Muscle of back (tissue), 11 donors: ENCODE results near the gene TOP1. TPM values are rescaled to one million over a fixed set of nuclear protein-coding genes. Genes with fewer than 3 reads are reported as not detected.
"Not testable (repeated sequence)": the region's sequence is repeated elsewhere in the genome, so short reads cannot be mapped to it uniquely, and the experiment has no call there.

Experiments
- DNase-seq, 3 donors: peaks; one replicate each; pipeline versions ENCODE4 v3.0.0 to v3.0.0-alpha.2; 2013
- polyA plus RNA-seq, 10 donors: library from polyadenylated mRNA; unstranded; fragments of 120-200 nt; gene quantifications; one replicate each; pipeline ENCODE4 v1.2.1, GENCODE V29; 2013; ENCODE audit not compliant: insufficient read length in 10 of 10

The TOP1 gene
- polyA plus RNA-seq, 10 donors = 49.4 to 70.1 (median 55.7) TPM

DNA sequence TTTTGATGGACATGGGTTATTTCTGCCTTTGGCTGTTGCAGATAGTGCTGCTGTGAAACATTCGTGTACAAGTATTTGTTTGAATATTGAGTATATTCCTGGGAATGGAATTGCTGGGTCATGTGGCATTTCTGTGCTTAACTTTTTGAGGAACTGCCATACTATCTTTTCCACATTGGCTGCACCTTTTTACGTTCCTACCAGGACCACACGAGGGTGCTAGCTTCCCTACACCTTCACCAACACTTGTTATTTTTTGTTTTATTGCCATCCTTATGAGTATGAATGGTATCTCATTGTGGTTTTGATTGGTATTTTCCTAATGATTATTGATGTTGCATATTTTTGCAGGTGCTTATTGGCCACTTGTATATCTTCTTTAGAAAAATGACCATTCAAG lies 60.9 kb downstream of the TOP1 start:
- DNase-seq = no peak

DNA sequence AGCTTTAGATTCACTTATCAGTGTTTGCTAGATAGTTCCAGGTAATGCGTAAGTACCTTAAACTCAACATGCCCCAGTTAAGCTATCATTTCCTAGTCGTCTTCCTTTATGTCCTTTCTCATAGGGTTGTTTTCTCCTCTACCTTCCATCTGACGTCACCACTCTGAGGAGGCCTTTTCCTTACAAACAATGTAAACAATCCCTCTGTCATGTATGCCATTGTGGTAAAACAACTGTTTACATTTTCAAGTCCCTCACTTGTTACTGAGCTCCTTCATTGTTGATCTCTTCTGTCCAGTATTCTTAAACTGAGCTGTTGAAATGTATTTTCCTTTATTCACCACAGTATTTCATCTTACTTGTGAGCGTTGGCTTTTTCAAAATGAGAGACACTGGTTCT lies 63.3 kb downstream of the TOP1 start:
- DNase-seq = no peak

DNA sequence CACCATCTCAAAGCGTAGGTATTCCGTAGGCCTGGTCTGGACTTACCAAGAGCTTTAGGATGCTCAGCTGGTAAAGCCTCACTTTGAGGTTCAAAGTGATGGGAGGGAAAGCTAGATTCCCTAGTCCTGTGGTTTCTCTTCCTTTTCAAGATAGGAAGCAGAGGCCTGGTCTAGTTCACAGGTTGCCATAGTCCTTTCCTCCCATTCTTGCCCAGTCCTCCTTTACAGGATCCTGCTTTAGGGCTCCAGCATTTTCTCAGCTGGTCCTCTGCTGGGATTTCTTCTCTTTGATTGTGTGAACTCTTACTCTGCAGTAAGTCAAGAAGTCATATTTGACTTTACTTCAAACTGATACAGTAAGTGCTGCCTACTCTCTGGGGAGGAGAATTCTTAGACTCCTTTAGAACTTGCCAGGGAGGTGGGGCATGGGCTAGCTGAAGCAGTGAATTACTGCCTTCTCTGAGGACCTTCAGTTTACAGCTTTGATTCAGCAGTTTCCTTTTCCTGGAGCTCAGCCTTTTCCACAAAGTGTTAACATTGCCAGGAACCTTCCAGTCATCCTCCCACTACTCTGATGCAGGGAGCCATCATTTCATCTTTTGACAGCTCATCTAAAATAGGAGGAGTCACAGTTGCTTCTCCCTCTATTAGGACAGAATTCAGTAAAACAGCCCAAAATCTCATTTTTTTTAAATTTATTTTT lies 65.9 kb downstream of the TOP1 start:
- peak in 1 of 3 donors; percentile 31 for DNase-seq

DNA sequence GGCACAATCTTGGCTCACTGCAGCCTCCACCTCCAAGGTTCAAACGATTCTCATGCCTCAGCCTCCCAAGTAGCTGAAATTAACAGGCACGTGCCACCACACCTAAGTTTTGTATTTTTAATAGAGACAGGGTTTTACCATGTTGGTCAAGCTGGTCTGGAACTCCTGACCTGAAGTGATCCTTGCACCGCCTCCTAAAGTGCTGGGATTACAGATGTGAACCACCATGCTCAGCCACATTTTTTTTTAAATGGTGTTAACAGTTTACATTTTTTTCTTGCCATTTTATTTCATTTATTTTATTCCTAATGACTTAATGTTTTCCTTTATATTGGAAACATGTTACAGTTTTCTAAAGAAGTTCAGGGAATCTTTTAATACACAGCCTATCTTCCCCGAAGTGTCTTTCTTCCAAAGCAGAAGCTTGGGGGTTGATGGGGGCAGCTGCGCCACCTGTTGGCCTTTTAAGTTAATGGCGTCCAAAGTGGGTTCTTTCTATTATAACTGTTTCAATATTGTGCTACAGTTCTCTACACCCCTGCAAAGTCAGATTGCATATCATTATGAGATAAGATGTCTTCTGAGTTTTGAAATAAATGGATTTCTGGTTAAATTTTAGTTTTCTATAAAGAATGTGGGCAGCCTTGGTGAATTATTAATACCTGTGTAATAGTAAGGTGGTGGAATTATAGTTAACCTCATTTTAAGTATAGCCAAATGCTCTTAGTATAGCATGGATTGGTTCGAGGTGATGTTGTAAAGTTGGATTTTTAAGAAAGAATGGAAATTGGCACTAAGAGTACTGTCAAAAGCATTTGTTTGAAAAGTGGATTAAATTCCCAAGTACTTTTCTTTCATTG lies 66.7 kb downstream of the TOP1 start:
- peak; percentile 52 to 81 (median 71) for DNase-seq

DNA sequence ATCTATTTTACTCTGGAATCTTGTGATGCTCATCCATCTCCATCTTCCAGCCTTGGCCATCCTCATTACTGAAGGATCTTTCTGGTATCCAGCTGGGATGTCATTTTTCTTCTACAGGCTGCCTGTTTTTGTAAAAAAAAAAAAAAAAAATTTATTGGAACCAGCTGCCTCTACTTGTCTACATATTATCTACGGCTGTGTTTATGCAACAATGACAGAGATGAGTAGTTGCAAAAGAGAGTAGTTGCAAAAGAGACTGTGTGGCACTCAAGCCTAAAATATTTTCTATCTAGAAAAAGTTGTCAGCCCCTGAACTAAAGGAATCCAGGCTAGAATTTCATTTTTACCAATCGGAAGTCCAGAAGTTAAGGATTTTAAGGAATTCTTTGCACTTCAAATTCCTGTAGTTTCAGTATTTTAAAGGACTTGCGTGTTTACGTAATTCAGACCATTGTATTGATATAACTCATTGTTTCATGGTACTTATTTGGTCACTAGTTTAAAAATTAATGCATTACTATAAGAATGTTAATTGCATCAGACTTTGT lies 70.2 kb downstream of the TOP1 start:
- DNase-seq = peak in 1 of 3 donors; percentile 20

DNA sequence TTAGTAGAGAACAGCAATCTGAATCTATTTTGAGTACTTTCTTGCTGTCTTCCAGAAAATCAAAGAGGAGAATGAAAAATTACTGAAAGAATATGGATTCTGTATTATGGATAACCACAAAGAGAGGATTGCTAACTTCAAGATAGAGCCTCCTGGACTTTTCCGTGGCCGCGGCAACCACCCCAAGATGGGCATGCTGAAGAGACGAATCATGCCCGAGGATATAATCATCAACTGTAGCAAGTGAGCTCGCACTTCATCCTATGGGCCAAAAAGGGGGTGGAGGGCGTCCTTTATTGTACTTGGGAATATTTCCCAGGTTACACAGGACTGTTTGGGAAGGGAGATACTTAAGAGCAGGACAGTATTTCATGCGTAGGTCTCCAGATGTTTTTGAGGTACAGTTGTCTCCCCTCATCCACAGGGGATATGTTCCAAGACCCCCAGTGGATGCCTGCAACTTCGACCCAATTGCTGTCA lies 71.4 kb downstream of the TOP1 start:
- no peak for DNase-seq

GRCh38 chr20:41101660-41102059 lies 73.0 kb downstream of the TOP1 start:
- no peak for DNase-seq

- no peak for DNase-seq
These were observed 79.9 kb downstream of the TOP1 start for GRCh38 chr20:41108531-41108930.

GRCh38 chr20:41110012-41110411 lies 81.4 kb downstream of the TOP1 start:
- DNase-seq = no peak

DNA sequence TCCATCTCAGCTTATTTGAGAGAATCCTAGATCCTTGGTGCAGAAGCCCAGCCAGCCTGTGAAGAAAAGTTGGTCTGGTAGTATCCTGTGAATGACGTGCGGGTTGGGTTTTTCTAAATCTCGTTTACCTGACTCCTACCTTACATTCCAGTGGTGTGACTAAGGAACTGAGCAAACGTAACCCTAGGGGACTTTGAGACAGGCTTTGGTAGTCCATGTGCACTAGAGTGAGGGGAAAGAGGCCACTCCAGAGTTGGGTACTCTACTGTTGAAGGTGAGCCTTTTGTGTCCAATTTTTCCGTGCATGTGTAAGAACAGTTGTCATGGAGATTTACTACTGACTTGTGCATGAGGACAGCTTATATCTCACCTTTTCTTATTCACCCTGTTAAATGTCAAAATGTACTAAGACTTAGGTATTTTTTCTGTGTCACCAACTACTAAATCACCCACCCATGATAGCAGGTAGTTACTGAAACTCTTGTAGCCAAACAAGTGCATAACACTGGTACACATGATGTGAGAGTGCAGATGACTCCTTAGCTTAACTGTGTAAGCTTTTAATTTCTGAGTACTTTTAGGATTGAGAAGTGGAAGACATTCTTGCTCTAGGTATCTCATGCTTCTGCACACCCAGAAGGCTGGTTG lies 82.4 kb downstream of the TOP1 start:
- no peak for DNase-seq

- DNase-seq = no peak
These were observed 82.9 kb downstream of the TOP1 start for GRCh38 chr20:41111578-41111951.

GRCh38 chr20:41116282-41116956 lies 87.8 kb downstream of the TOP1 start:
- no peak for DNase-seq

GRCh38 chr20:41118159-41118558 lies 89.5 kb downstream of the TOP1 start:
- not testable (repeated sequence) for DNase-seq

DNA sequence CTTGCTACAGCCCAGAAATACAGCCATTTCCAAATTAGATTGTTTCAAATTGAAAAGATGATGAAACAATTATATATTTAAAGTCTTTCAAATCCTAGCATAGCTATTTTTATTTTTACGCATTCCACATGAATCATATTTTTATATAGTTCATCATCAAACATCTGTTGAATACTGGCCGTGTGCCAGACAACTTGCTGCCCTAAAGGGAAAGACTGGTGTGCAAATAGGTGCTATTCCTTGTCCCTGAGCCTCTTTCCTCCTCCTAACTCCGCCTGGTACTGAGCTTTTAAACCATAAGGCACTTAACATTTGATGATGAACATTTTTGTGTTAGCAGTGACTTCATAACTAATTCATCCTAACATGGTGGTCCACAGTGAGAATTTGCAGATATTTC lies 90.0 kb downstream of the TOP1 start:
- no peak for DNase-seq

- no peak for DNase-seq
These were observed 91.3 kb downstream of the TOP1 start for GRCh38 chr20:41119614-41120561.

- no peak for DNase-seq
These were observed 92.8 kb downstream of the TOP1 start for GRCh38 chr20:41121399-41121798.

DNA sequence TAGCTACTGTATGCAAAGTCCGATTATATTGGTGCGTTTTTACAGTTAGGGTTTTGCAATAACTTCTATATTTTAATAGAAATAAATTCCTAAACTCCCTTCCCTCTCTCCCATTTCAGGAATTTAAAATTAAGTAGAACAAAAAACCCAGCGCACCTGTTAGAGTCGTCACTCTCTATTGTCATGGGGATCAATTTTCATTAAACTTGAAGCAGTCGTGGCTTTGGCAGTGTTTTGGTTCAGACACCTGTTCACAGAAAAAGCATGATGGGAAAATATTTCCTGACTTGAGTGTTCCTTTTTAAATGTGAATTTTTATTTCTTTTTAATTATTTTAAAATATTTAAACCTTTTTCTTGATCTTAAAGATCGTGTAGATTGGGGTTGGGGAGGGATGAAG lies 95.0 kb downstream of the TOP1 start:
- peak in 1 of 3 donors; percentile 35 for DNase-seq

GRCh38 chr20:41124451-41125094 lies 96.0 kb downstream of the TOP1 start:
- no peak for DNase-seq

GRCh38 chr20:41125530-41126457 lies 97.2 kb downstream of the TOP1 start:
- no peak for DNase-seq
